ENCODE results near the gene OR9Q1. TPM values are rescaled to one million over a fixed set of nuclear protein-coding genes. Genes with fewer than 3 reads are reported as not detected.

OR9Q1 gene
- total and polyA plus RNA-seq, 2 donors (not counting 1 experiment from before 2014, with no cell fraction given): not detected

DNA sequence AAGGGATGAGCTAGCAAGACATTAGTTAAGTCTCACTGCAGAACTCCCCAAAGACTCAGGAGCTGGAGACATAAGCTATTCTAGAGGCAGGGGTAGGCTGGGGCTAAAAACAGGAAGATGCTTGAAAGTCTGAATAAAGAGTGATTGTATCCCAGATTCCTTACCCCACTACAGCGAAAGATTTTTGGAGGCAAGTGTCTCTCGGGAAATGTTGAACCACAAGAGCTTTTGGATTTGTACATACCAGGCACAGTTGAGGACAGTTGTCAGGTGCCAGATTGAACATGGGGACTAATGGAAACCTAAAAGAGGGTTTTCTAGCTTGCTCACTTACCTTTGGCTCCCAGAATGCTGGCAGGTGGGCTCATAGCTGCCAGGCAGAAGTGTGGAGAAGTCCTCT lies 43.5 kb upstream of the OR9Q1 start:
- Histone ChIP-seq H3K4me2 (ENCODE audit: extremely low read depth, insufficient read depth, low read length) (no peak overlapping the region), H3K9me3 (ENCODE audit: control insufficient read depth, insufficient read depth, low read depth, low read length) (no peaks in the 10 kb centered on the region), H4K20me1 (ENCODE audit: control insufficient read depth, extremely low read depth, insufficient read depth, low read length) (no peaks in the 10 kb centered on the region), H3K4me3 (replicated peaks in 1 of 4; ENCODE audit: control extremely low read depth in 1 of 4, insufficient read depth in 1 of 4, low read depth in 3 of 4, low read length in 4 of 4) (no peak overlapping the region), H3K9ac (ENCODE audit: insufficient read depth, low read length) (no peak overlapping the region), H3K4me1 (ENCODE audit: control insufficient read depth, extremely low read depth, insufficient read depth, low read length) (no peaks in the 10 kb centered on the region), H2AFZ (ENCODE audit: low read length) (no peak overlapping the region), H3K27me3 (ENCODE audit: control insufficient read depth, insufficient read depth, low read length) (no peaks in the 10 kb centered on the region), H3K79me2 (ENCODE audit: control insufficient read depth, insufficient read depth, low read length) (no peaks in the 10 kb centered on the region), H3K27ac (ENCODE audit: insufficient read depth, low read length) (no peak overlapping the region), H3K36me3 (ENCODE audit: control insufficient read depth, insufficient read depth, low read length) (no peaks in the 10 kb centered on the region)
- TF ChIP-seq EZH2 (IDR thresholded peaks at IDR 0.05; ENCODE audit: low read length, missing control alignments): no peak
- TF ChIP-seq, protein P1, sequence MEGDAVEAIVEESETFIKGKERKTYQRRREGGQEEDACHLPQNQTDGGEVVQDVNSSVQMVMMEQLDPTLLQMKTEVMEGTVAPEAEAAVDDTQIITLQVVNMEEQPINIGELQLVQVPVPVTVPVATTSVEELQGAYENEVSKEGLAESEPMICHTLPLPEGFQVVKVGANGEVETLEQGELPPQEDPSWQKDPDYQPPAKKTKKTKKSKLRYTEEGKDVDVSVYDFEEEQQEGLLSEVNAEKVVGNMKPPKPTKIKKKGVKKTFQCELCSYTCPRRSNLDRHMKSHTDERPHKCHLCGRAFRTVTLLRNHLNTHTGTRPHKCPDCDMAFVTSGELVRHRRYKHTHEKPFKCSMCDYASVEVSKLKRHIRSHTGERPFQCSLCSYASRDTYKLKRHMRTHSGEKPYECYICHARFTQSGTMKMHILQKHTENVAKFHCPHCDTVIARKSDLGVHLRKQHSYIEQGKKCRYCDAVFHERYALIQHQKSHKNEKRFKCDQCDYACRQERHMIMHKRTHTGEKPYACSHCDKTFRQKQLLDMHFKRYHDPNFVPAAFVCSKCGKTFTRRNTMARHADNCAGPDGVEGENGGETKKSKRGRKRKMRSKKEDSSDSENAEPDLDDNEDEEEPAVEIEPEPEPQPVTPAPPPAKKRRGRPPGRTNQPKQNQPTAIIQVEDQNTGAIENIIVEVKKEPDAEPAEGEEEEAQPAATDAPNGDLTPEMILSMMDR (conservative IDR thresholded peaks at IDR 0.05 in 1 of 2, IDR thresholded peaks at IDR 0.05 in 1 of 2; ENCODE audit: low read depth in 1 of 2, low read length in 2 of 2): no peak
- DNase-seq (ENCODE audit: low read depth in 2 of 2): no peak

DNA sequence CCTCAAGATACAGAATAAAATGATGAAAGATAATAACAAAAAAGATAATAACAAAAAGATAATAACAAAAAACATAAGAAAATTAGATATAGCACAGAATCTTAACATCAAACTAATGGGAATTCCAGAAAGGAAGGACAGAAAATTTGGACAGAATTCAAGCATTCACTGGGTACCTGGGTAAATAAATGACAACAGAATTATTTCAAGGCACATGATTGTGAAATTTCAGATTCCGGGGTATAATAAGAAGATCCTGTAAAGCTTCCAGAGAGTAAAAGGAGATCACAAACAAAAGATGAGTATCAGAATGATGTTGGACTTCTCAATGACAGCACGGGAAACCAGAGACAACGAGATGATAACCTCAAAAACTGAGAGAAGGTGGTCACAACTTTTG lies 42.1 kb upstream of the OR9Q1 start:
- no peaks in the 10 kb centered on the region for H3K4me1 ChIP-seq (ENCODE audit: control insufficient read depth, extremely low read depth, insufficient read depth, low read length)
- TF ChIP-seq, protein P1 (conservative IDR thresholded peaks at IDR 0.05 in 1 of 2, IDR thresholded peaks at IDR 0.05 in 1 of 2; ENCODE audit: low read depth in 1 of 2, low read length in 2 of 2): no peak
- no peak for TF ChIP-seq EZH2 (IDR thresholded peaks at IDR 0.05; ENCODE audit: low read length, missing control alignments)
- no peaks in the 10 kb centered on the region for H4K20me1 ChIP-seq (ENCODE audit: control insufficient read depth, extremely low read depth, insufficient read depth, low read length)
- H2AFZ ChIP-seq (ENCODE audit: low read length): no peak overlapping the region
- no peak overlapping the region for H3K27ac ChIP-seq (ENCODE audit: insufficient read depth, low read length)
- no peaks in the 10 kb centered on the region for H3K36me3 ChIP-seq (ENCODE audit: control insufficient read depth, insufficient read depth, low read length)
- H3K4me2 ChIP-seq (ENCODE audit: extremely low read depth, insufficient read depth, low read length): no peak overlapping the region
- no peaks in the 10 kb centered on the region for H3K9me3 ChIP-seq (ENCODE audit: control insufficient read depth, insufficient read depth, low read depth, low read length)
- no peak for DNase-seq (ENCODE audit: low read depth in 2 of 2)
- no peaks in the 10 kb centered on the region for H3K79me2 ChIP-seq (ENCODE audit: control insufficient read depth, insufficient read depth, low read length)
- H3K9ac ChIP-seq (ENCODE audit: insufficient read depth, low read length): no peak overlapping the region
- H3K4me3 ChIP-seq (replicated peaks in 1 of 4; ENCODE audit: control extremely low read depth in 1 of 4, insufficient read depth in 1 of 4, low read depth in 3 of 4, low read length in 4 of 4): no peak overlapping the region
- no peaks in the 10 kb centered on the region for H3K27me3 ChIP-seq (ENCODE audit: control insufficient read depth, insufficient read depth, low read length)

DNA sequence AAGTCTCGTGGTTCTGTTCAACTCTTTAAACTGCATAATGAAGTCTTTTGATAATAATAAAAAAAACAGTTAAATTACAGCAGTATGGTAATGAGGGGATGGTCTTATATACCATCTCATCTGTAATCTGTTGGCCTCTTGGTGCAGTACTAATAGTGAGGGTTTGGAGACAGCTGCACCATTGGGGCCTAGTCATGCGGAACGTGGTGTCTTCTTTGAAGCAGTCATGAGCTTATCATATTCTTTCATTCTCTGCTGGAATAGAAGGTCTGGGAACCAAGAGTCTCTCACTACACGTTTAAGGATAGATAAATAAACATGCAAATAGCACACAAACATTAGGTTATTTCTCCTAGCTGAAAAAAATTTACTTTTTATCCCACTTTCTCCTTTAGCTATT lies 40.9 kb upstream of the OR9Q1 start:
- H3K4me3 ChIP-seq (replicated peaks in 1 of 4; ENCODE audit: control extremely low read depth in 1 of 4, insufficient read depth in 1 of 4, low read depth in 3 of 4, low read length in 4 of 4): no peak overlapping the region
- H3K9me3 ChIP-seq (ENCODE audit: control insufficient read depth, insufficient read depth, low read depth, low read length): no peaks in the 10 kb centered on the region
- no peak for DNase-seq (ENCODE audit: low read depth in 2 of 2)
- no peak overlapping the region for H3K4me2 ChIP-seq (ENCODE audit: extremely low read depth, insufficient read depth, low read length)
- no peaks in the 10 kb centered on the region for H3K36me3 ChIP-seq (ENCODE audit: control insufficient read depth, insufficient read depth, low read length)
- H3K9ac ChIP-seq (ENCODE audit: insufficient read depth, low read length): no peak overlapping the region
- H3K4me1 ChIP-seq (ENCODE audit: control insufficient read depth, extremely low read depth, insufficient read depth, low read length): no peaks in the 10 kb centered on the region
- TF ChIP-seq EZH2 (IDR thresholded peaks at IDR 0.05; ENCODE audit: low read length, missing control alignments): no peak
- TF ChIP-seq, protein P1 (conservative IDR thresholded peaks at IDR 0.05 in 1 of 2, IDR thresholded peaks at IDR 0.05 in 1 of 2; ENCODE audit: low read depth in 1 of 2, low read length in 2 of 2): no peak
- H3K27ac ChIP-seq (ENCODE audit: insufficient read depth, low read length): no peak overlapping the region
- H4K20me1 ChIP-seq (ENCODE audit: control insufficient read depth, extremely low read depth, insufficient read depth, low read length): no peaks in the 10 kb centered on the region
- no peaks in the 10 kb centered on the region for H3K79me2 ChIP-seq (ENCODE audit: control insufficient read depth, insufficient read depth, low read length)
- no peak overlapping the region for H2AFZ ChIP-seq (ENCODE audit: low read length)
- no peaks in the 10 kb centered on the region for H3K27me3 ChIP-seq (ENCODE audit: control insufficient read depth, insufficient read depth, low read length)

Data from fibroblast of lung (primary cell).